Suppressor macrophage (primary cell): ENCODE measurements around the gene CXCL5.
"Not testable (repeated sequence)": the region's sequence is repeated elsewhere in the genome, so short reads cannot be mapped to it uniquely, and the experiment has no call there.

Source experiments
- DNase-seq, 4 experiments: peaks; one replicate each; pipeline ENCODE4 v3.0.0-alpha.2; 2020 to 2022

CXCL5 gene

DNA sequence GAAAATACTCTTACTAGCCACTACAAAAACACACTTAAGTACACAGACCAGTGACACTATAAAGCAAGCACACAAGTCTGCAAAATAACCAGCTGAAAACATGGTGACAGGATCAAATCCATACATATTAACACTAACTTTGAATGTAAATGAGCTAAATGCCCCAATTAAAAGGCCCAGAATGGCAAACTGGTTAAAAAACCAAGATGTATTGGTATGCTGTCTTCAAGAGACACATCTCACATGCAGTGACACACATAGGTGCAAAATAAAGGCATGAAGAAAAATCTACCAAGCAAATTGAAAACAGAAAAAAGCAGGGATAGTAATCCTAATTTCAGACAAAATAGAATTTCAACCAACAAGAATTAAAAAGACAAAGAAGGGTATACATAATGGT, 27.5 kb downstream of the CXCL5 start:
- no peak for DNase-seq

DNA sequence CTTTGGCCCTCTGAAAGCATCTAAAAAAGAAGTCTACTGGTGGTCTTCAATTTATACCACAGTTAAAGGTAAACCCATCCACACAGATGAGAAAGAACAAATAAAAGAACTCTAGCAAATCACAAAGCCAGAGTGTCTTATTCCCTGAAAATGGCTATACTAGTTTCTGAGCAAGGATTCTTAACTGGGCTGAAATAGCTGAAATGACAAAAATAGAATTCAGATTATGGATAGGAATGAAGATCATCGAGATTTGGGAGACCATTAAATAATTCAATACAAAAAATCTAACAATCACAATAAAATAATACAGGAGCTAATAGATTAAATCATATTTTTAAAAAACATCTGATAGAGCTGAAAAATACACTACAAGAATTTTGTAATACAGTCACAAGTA, 28.5 kb downstream of the CXCL5 start:
- DNase-seq = no peak

DNA sequence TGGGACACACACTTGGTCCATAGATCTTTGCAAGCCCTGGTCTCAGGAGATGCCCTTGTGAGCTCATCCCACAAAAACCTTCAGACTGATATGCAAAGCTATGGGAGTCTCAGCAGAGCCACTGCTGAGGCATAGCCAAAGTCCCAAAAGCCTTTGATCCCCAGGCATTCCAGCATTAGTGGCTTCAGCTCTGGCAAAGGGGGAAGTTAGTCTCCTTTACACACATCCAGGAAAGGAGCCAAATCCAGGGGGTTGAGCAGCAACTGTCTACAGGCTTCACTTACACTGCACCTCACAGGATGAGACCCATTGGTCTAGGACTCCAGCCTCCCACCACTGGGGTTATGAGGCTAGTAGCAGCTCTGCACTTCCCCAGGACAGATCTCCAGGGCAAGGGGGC, 30.6 kb downstream of the CXCL5 start:
- no peak for DNase-seq

DNA sequence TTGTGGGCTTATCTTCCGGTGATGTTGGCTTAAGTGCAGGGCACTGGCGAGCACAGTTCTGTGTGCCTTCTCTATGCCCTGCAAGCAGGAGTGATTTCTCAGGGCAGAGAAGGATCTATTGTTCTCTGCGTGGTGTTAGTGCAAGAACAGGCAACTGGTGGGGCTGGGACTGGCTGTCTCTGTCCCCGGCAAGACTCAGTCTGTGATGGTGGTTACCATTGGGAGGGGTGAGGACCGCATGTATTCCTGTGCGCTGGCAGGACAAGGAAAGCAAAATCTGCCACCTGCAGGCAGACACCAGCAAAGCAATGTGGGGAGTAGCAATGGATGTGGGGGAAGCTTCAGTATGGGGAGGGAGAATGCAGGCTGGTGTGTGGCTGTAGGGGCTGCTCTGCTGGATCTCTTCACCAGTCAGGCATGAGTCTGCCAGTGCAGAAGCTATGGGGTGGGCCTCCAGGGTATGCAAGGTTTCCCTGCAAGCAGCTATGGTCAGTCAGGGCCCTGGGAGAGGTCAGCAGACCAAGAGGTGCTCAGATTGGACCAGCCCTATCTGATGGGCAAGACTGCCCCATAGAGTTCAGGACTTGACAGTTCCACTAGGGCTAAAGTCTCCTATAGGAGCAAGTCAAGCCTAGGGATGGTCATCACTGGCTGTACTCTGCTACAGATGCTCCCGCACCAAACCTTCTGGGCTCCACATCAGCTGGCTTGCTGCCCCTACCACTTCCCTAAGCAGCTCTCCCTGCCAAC, 33.4 kb downstream of the CXCL5 start:
- no peak for DNase-seq

DNA sequence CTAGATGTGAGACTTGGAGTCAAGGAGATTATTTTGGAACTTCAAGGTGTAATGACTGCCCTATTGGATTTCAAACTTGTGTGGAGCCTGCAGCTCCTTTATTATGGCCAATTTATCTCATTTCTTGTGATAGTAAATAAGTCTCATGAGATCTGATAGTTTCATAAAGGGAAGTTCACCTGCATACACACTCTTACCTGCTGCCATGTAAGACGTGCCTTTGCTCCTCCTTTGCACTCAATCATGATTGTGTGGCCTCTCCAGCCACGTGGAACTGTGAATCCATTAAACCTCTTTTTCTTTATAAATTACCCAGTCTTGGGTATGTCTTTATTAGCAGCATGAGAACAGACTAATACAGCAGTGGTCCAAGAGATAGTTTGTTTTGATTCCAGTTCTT, 35.8 kb downstream of the CXCL5 start:
- no peak for DNase-seq

DNA sequence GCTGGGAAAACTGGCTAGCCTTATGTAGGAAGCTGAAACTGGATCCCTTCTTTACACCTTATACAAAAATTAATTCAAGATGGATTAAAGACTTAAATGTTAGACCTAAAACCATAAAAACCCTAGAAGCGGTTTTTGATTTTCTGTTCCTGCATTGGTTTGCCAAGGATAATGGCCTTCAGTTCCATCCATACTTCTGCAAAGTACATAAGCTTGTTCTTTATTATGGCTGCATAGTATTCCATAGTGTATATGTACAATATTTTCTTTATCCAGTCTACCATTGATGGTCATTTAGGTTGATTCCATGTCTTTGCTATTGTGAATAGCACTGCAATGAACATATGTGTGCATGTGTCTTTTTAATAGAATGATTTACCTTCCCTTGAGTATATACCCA, 39.4 kb downstream of the CXCL5 start:
- not testable (repeated sequence) for DNase-seq

DNA sequence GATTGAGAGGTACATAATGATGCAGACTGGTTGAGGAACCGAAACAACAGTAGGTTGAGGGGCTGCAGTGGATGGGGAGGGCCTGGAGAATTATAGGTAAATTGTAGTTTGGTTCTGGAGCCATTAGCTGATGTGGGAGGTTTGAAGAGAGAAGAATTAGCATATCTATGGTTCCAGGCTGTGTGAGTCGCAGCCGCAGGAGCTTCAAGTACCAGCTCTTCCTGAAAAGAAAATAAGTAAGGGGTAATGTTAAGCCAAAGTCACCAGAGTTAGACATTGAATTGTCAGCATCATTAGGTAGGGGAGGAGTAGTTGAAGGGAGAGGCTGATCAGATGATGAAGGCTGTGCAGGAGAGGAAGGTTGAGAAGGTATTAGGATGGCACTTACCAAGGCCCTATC, 46.1 kb downstream of the CXCL5 start:
- no peak for DNase-seq

DNA sequence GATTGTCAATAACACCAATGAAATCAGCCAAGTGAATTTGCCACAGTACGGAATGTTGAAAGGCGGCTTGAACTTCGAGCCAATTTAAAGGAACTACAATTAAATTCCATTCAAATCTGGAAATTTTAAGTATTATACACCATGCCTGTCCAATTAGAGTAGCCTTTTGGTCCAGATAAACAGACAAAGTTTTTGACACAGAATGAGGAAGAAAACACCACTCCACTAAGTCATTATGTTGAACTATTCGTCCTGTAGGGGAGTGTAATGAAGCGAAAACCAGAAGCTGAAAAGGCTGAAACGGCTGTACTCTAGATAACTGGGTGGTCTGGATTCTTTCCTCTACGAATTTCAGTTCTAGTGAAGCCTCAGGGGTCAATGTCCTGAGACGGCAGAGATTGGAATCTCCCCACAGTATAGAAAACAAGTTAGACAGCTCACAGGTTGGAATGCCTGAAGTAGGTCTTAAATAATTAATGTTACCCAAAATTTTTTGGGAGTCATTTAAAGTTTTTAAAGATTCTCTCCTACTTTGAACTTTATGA, 48.0 kb downstream of the CXCL5 start:
- DNase-seq = not testable (repeated sequence)

DNA sequence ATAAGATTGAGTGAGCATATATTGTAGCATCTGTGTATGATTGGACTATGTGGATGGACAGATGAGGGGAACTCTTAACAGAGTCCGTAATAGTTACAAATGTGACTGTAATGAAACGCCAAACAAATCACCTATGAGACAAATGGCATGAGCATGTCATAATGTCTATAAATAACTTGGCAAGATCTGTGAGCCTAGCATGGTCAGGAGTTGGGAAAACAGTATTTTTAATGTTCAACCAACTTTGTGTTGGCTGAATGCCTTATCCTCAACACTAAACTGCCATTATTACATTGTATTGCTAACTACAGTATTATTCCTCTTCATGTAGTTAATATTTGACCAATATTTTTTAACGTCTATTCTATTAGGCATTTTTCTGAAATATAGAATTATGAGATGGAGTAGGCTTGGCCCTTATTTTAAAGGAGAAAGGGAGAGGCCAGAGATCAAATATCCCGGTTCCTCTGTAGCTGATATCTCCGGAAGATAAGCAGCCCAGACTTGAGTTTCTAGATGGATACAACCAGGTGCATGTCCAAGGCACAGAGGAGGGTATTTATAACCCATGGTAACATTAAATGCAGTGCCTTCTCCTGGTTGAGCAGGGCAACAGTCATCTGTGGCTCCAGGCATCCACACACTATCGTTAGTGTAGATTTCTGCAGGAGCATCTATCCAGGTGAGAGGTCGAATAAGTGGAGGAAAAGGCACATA, 49.3 kb downstream of the CXCL5 start:
- no peak for DNase-seq

DNA sequence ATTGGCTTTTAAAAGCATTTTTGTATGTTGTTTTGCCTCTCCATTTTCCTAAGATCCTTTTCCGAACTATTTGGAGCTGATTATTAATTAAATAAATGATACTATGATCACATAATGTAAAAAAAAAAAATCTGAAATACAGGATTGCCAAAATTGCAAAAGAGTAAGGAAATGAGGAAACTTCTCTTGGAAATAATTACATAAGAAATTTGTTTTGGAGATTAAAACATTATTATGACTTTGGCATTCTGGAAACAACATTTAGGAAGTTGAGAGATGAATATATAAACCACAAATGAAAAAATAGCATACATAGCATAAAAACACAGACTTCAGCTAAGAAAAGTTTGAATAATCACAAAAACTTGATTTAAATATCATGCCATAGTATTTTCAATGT, 50.2 kb downstream of the CXCL5 start:
- peak in 2 of 4 experiments; percentile 38 to 48 for DNase-seq

DNA sequence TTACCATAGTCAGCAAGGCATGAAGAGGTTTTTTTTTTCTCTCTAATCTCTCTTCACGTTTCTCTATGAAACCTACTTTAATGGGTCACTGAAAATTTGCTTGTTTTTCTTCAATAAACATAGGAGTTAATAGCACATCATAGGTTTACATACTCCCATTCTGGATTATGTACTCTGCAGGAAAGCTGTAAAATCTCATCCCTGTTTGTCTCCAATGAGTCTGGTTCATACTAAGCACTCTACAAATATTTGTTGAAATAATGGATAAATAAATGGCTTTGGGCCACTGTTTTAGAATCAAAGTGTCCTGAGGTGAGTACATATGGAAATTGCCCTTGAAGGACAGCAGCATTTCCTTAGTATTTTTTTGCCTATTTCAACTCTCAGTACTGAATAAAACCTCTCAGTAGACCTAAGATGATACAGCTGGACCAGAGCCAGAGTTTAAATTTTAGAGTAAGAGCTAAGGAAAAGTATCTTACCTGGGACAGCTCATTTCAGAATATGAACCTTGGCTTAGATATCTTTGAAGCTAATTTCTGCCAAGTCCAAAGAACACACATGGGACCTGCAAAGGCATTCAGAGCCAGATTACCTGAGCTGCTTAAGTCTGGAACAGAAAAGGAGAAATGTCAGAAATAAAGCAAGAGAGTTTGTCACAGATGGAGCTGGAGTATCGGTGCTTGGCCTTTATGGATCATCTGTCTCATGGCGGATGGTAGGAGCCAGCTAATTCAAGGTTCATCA, 51.1 kb downstream of the CXCL5 start:
- no peak for DNase-seq

DNA sequence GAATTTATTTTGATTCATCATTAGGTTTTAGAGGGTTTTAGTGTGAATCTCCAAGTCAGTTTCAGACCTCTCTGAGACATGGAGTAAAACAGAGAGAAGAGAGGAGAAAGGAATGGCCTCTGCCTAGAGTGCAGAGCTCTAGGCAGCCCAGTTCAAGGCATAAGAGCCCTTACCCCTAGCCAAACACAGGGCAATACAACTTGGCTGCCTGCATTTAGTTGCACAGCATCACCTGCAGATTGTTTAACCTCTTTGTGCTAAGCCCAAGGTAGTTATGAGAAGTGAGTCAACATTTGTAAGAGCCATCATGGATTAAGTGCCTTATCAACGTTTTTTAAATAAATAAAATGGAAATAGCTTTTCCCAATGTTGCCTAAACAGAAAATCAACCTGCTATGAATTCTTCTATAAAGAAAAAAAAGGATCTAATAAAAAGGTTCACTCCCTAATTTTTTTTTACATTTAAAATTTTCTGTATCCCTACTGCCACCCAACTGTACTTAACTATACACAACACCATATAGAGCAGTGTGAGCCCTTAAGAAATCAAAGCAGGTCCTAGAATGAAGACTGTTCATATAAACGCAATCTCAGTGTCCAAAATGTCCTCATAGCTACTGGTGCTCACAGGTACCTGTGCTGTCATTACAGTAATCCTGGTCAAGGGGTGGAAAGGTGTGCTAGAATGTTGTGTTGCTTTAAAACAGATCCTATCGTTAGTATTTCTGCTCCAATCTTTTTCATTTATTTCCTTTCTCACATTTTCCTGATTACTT, 52.6 kb downstream of the CXCL5 start:
- no peak for DNase-seq
